COR-L47 (cell line): Measurements from ENCODE around the gene ZNF14.
"Not testable (repeated sequence)": the region's sequence is repeated elsewhere in the genome, so short reads cannot be mapped to it uniquely, and the experiment has no call there.

ENCODE experiments used
- DNase-seq: peaks from one replicate; lab custom pipeline; 2025; lab: John Stamatoyannopoulos, UW

ZNF14 gene

GRCh38 chr19:19687090-19687489 lies 45.8 kb downstream of the ZNF14 start:
- DNase-seq = no peak

- DNase-seq = no peak
Measured at GRCh38 chr19:19686580-19686979, 46.3 kb downstream of the ZNF14 start.

- DNase-seq = not testable (repeated sequence)
Measured at GRCh38 chr19:19686119-19686518, 46.8 kb downstream of the ZNF14 start.

- no peak for DNase-seq
Measured at GRCh38 chr19:19679176-19680073, 53.5 kb downstream of the ZNF14 start.

- DNase-seq = no peak
Measured at GRCh38 chr19:19677579-19677978, 55.3 kb downstream of the ZNF14 start.

- no peak for DNase-seq
Measured at GRCh38 chr19:19674315-19674714, 58.6 kb downstream of the ZNF14 start.

- DNase-seq = no peak
Measured at GRCh38 chr19:19672816-19673215, 60.1 kb downstream of the ZNF14 start.

GRCh38 chr19:19670070-19670551 lies 62.8 kb downstream of the ZNF14 start:
- no peak for DNase-seq

GRCh38 chr19:19668230-19669012 lies 64.5 kb downstream of the ZNF14 start, which contains the start of gene ZNF101:
TSS of gene ZNF101 (plus strand) at chr19:19668839. CDS start at chr19:19668964, 125 bp downstream.
- peak; percentile 95 for DNase-seq

GRCh38 chr19:19665420-19665948 lies 67.4 kb downstream of the ZNF14 start:
- not testable (repeated sequence) for DNase-seq

GRCh38 chr19:19663256-19664120 lies 69.4 kb downstream of the ZNF14 start, which contains the start of gene ATP13A1:
TSS of gene ATP13A1 (minus strand) at chr19:19663676. CDS start at chr19:19663666, 10 bp downstream.
- peak; percentile 99 for DNase-seq

GRCh38 chr19:19662871-19663255 lies 70.0 kb downstream of the ZNF14 start:
- no peak for DNase-seq

- DNase-seq = no peak
Measured at GRCh38 chr19:19662344-19662743, 70.6 kb downstream of the ZNF14 start.

GRCh38 chr19:19661675-19662251 lies 71.1 kb downstream of the ZNF14 start:
- DNase-seq = no peak

GRCh38 chr19:19661141-19661674 lies 71.7 kb downstream of the ZNF14 start:
- DNase-seq = no peak
